EH (cell line): ENCODE data around the gene SUGCT.

Experiments used
- DNase-seq: peaks from one replicate; pipeline ENCODE4 v3.0.0-alpha.2; 2015; ENCODE audit warnings: low read depth

SUGCT gene

DNA sequence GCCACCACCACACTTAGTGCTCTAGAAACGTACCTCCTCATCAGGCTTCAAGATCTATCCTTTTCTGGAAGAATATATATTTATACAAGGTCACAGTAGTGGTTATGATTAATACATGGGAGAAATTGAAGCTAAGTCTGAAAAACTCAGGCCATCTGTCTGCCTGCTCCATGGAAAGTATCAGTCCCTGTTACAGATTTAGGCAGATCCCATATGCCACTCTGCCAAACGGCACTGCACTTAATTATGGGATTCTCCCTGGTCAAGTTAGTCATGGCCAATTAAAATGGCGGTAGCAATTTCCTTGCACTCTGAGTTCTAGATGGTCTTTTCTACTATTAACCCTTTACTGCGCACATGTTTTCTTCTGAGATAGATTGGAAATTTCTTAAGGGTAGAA lies 740.0 kb downstream of the SUGCT start:
- no peak for DNase-seq

DNA sequence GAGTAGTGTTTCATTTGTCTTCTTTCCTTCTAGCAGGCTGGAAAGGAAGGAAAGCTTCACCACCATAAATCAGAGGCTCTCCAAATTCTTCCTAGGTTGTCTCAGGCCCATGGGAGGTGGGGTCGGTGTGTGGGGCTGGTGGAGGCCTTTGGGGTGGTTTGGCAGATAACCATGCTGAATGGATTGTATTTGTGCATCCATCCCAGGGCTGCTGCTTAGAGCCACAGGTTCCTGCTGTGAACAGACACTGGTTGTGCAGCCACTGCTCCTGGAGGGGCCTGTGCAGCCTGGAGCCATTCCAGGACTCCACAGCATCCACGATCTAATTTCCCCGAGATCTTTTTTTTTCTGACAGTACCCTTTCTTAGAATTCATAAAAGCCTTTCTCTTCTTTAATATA lies 741.8 kb downstream of the SUGCT start:
- DNase-seq = no peak

DNA sequence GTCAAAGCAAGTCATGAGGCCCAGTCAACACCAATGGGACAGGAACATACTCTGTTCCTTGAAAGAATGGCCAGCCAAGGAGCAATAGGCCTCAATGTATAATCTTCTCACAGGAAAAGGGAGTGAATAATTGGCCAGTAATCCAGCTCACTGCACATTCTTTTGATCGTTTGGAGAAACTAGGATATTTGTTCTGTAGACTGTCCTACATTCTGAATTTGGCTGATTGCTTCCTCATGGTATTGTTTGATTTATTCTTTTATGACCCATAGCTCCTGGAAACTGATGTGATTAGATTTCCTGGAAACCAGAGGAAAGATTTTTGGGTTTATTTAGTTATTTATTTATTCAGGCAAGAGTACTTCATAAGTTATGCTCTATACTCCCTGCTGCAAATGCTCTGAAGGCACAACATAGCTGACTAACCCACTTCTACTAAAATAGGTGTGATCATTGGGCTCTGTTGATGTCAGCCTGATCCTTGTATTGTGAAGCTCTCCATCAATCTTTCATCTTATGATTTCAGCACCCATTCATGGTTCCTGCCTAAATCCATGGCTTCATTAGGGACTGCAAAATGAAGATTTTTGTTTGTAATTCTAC lies 745.2 kb downstream of the SUGCT start:
- DNase-seq = peak; percentile 53

DNA sequence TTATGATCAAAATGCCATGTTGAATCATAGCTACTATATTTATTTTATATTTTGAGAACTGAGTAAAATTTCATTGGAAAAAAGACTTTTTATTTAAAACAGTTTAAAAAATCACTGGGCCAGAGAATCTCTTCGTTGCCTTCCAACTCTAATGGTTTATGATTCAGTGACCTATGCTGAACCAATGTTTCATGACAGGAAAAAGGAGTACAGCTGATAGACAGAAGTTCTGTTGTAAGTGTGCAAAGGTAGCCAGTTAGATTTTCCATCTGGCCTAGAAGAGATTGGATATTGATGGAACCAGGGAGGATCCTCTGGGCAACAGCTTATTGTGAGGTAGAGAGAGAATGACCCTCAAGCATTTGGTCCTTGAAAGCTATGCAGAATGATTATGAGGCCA lies 745.8 kb downstream of the SUGCT start:
- DNase-seq = no peak

DNA sequence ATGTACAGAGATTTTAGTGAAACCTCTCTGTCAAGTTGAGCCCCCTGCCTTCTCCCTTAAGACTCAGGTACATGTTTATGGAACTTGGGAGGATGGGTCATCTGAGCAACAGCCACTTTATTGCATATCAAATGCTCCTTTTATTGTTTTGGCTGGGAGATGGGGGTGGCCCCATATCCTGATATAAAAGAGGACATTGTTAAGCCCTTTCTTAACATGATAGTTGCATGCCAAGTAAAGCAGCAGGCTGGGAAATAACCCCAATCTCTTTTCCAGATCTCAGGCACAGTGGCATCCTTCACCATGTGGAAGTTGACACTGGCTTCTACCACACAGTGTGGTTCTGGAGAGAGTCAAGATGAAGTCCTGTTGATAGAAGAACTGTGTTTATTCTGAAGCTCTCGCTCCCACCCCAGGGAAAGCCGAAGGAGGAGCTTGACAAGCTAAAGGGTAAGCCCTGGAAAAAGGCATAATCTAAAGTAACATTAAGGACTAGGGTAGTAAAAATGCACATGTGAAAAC lies 746.7 kb downstream of the SUGCT start:
- no peak for DNase-seq

DNA sequence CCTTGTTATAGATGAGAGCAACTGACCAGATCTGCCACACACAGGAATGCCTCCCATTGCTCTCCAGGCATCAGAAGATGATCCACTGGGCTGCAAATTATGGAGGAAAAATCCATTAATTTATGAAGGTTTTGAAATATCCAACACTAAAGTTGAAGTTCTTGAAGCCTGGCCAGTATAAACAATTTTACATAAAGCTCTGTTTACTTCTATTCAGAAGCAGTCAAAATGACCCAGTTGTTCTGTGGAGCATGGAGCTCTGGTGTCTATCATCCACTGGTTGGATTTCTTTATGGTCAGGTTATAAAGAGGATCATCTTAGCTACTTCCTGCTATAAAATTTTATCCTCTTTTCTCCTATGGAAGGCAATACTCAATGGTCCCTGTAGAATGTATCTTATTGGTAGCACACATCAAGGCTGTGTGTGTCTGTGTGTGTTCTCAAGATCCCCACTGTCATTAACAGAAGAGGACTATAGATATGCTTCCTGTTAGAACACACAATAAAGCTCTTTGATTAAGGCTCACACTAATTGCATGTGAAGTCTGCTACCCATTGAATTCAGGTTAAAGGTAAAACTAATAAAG lies 747.4 kb downstream of the SUGCT start:
- no peak for DNase-seq

DNA sequence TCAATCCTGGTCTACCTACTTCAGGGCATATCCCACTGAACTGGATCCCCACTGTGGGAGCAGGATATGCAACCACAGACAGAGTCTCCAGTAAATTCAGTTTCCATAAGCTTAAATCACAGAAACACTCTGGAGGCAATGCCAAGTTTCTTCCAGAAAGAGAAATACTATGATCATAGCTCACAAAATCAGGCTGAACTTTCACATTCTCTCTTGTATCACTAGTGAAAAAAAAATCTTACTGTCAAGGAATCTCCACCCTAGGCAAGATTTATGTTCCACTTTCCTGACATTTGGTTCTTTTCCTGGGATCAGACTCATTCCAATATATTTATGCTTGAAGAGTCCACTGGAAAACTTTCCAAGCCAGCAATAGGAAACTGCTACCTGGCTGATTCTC lies 749.0 kb downstream of the SUGCT start:
- DNase-seq = peak; percentile 38

DNA sequence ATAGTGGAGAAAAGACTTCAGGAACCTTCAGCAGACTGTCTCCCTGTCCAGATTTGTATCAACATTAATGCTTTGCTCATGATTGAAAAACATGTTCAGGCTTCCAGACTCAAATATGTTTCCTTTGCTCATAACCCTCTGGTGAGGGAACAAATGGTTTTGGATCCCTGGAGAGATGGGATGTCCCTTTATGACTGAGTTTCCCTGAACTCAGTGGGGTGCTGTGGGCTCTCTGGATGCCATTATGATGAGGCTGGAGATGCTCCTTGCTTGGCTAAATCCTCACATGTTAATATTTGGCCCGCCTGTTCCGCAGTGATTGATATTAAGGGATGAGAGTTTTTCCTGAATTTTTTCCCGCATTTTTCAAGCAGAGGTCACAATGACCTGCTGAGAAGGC lies 749.4 kb downstream of the SUGCT start:
- DNase-seq = peak; percentile 65

DNA sequence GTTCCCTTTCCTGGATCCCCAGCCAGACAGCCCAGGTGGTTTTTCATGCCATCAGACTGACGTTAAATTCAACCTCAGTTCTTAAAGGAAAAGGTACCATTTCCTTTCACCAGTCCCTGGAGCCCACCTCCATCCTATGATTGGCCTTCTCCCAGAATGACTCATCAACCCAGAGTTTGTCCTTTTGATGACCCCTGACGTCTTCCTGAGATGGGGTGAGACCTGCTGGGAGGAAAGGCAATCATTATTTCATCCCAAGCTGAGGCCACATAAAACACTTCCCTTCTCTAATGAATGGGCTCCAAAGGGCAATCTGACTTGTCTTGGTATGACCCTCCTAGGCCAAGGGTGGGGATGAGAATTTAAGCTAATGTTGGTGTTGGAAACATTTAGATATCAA lies 750.7 kb downstream of the SUGCT start:
- DNase-seq = peak; percentile 63

DNA sequence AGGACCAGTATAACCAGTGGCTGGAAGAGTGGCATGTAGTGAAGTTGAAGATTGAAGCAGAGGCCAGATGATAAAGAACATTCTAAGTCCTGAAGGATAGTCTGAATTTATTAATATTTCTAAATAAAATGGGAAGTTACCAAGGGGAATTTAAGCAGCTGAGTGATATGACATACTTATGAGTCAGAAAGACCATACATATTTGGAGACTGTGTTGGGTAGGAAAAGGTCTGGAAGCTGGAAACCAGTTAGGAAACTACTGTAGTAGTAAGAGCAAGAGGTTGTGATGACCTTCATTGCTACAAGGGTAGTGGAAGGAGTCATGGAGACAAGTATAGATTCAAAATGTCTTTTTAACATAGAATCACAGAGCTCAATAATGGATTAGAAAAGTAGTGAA lies 752.3 kb downstream of the SUGCT start:
- DNase-seq = peak; percentile 65

DNA sequence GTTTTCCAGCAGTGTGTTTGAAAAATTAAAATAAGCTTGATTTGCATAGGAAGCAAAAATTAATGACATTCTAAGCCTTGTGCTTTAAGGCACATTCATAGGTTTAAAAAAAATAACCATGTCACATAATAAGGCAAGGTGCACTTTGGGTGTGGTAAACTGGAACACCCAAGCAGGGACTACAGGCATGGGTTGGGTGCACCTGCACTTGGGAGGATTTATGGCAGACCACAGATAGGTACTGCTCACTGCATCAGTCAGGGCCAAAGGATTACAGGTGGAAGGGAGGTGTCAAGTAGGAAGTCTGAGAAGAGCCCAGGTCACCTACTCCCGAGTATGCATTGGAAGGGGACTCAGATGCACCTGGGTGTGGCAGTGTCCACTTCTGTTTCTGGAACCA lies 753.7 kb downstream of the SUGCT start:
- no peak for DNase-seq

DNA sequence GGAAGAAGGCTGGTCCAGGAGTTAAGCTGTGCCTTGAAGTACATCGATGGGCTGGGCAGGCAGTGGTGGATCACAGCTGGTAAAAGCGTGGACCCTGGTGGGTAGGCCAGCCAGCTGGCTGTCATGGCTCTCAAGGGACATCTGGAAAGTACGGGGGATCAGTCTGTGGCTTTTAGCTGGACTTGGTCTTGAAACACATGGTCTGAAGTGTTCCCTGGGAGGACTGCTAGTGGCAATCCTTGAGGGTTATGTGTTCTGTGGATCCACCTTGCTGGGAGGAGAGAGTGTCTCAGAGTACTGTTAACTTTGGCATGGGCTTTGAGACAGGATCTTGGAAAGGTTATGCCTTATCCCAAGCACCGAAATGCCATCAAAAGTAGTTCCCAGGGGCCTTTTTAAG lies 754.3 kb downstream of the SUGCT start:
- no peak for DNase-seq

DNA sequence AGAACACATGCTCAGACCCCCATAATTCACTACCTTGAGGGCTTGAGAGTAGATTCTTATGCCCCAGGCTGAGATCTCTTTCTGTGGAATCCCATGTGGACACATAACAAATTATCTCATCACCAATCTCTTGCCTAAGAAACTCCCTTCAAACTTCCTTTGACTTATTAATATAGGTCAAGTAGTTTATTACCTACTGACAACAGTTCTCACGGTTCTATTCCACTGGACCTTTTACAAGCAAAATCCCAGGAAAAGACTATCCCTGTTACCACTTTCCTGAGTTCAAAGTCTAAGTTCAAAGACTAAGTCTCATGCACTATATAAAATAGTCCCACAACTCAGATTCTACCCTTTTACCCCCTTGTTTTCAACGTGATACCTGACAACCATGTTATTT lies 754.7 kb downstream of the SUGCT start:
- DNase-seq = peak; percentile 37

DNA sequence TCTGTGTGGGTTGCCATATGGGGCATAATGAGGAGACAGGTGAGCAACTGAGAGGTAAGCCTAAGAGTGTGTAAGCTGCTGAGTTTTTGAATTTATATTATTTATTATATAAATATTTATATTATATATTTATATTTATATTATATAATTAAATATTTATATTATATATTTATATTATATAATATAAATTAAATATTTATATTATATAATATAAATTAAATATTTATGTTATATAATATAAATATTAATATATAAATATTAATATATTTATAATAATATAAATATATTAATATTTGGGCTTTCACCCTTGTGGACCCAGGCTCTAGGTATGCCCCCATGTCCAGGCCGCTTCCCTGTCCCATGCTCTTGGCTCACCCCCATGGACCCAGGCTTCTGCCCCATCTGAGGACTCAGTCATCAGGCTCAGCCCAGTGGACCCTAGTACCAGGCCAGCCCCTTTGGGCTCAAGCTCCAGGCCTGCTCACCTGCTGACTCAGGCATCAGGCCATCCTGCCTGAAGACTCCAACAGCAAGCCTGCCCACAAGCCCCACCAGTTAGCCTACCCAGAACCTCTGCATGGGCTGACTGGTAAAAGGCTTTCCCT lies 755.4 kb downstream of the SUGCT start:
- DNase-seq = no peak

DNA sequence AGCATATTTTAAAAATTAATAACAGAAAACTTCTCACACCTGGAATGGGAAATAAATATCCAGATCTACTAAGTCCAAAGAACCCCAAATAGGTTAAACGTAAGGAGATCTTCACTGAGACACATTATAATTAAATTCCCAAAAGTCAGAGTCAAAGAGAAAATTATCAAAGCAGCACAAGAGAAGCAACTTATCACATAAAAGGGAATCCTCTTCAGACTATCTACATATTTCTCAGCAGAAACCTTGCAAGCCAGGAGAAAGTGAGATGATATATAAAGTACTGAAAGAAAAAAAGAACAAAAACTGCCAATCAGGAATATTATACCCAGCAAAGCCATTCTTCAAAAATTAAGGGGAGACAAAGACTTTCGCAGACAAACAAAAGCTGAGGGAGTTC lies 756.4 kb downstream of the SUGCT start:
- DNase-seq = no peak

DNA sequence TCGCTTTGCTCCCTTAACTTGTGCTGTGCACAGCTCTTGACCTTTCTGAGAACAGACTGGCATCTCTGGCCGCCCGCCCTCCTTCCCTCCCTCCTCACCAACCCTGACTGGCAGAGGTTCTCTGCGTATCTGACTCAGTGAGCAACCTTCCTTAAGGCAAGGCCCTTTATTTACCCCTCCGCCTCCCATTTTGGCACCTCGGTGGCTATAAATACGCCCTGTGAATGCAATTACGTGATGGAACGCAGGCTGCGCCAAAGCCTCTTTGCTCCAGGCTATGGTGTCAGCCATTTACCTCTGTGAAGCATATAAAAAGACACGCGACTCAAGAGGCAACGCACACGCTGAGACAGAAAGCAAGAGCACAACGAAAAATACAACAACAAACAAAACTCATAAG lies 764.3 kb downstream of the SUGCT start:
- peak; percentile 97 for DNase-seq

DNA sequence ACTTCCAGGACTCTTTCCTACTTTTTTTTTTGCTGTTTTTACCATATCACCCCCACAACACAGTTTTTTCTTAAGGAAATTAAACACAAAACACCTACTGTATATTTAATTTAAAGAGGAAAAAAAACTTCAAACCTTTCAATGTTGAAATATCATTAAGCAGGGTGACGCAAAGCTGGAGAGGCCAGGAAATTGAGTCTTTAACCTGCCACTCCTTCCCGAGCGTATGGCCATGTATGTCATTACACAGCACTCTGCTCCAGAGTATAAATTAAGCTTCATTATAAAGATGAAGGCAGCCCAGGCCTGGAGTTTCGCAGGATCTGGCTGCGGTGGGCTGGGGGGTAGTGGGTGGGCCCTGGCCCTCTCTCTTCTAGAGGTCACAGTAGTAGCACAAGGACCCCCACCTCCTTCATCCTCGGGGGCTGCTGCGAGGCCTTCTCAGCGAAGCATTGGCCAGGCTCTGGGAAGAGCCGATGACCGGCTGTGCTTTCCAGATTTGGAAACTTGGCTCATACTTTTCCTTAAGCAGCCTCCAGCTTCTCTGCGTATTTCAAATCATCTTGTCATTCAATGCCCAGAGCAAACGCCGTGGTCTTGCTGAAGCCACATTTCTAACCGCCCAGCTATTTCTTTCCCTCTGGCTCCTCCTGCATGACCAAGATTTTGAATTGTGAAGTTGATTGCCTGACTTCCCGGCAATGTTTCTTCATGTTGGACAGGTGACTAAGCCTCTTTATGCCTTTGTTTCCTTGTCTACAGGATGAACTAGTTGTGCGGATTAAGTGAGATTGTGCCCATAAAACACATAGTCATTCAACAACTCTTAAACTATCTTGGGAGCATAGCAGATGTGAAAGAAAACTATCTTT lies 765.1 kb downstream of the SUGCT start:
- DNase-seq = peak; percentile 90

DNA sequence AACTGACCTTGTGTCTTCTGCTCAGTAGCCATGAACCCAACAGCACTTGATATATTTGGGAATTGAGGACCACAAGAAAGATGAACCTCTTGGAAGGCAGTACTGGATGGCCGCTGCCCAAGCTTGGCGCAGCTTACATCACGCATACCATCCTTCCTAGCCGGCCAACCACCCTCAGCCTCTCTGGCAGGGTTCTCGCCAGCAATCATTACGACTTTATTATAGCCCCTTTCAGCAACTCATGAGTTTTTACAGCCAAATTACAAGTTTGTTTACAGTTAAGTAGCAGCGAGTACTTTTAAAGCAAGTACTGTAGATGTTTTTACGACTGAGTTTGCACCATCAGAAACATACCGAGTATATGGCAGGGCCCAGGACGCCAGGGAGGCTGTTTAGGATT lies 769.1 kb downstream of the SUGCT start:
- no peak for DNase-seq

DNA sequence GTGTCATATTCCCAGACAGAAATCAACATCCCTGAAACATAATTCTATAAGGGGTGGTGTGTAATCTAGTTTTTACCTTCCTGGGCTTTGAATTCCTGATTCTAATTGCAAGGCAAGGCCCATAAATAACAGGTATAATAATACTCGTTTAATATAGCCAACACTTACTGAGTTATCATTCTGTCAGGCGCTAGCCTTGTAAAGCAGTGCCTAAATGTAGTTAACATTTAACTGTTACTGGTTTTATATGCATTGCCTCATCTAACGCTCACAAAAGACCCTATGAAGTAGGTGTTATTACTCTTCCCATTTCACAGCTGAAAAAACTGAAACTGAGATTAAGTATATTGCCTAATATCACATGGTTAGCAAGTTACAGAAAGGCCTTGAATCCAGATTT lies 772.5 kb downstream of the SUGCT start:
- no peak for DNase-seq

DNA sequence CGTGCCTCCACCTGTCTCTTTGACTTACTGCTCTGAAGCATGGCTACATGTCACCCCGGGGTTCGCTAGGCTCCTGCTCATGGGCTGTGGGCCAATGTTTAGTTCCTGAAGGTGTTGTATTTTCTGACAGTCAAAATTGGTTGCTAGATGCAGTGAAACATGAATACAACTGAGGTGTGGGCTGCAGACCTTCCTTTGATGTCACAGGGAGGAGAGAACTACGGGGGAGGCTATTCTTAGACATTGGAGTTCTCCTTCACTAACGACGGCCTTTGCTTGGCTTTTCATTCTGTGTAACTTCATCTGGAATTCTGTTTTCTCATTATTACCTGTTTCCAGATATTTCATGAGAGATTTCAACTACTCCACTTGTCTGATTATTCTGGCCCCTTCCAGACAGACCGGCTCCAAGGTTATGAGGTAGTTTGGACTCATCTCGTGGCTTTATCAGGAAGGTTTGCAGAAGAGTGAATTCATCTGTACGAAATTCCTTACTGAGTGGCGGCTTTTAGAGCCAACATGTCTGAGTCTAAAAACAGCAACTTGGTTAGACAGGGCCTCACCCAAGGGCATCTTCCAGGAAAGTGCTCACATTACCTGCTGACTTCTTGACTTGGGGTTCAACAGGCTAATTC lies 774.7 kb downstream of the SUGCT start:
- DNase-seq = no peak
